H9 (cell line): ENCODE data around the gene GUCY2D. TPM values are rescaled to one million over a fixed set of nuclear protein-coding genes. Genes with fewer than 3 reads are reported as not detected.

Source experiments
- DNase-seq: peaks from one replicate; pipeline ENCODE4 v3.0.0-alpha.2; 2017
- H2AFZ ChIP-seq: one replicate; pipeline ENCODE4 v1.6.1; 2013; ENCODE audit warnings: mild to moderate bottlenecking, low read length, control low read depth, moderate library complexity
- H2AK5ac ChIP-seq: 2 replicates; pipeline ENCODE4 v1.6.1; 2013; ENCODE audit warnings: low read length, control low read depth, mixed read lengths; ENCODE audit not compliant: insufficient read length
- H2BK120ac ChIP-seq: one replicate; pipeline ENCODE4 v1.6.1; 2013; ENCODE audit warnings: low read depth, mild to moderate bottlenecking, low read length, control low read depth, inconsistent platforms; ENCODE audit not compliant: poor library complexity, severe bottlenecking
- H2BK12ac ChIP-seq: 2 replicates; pipeline ENCODE4 v1.6.1; 2013; ENCODE audit warnings: low read length, control low read depth, mixed read lengths, low read depth; ENCODE audit not compliant: insufficient read length
- H2BK15ac ChIP-seq: 2 replicates; pipeline ENCODE4 v1.6.1; 2013; ENCODE audit warnings: low read depth, low read length, control low read depth
- H2BK20ac ChIP-seq: one replicate; pipeline ENCODE4 v1.6.1; 2013; ENCODE audit warnings: low read depth, mild to moderate bottlenecking, low read length, control low read depth, inconsistent platforms; ENCODE audit not compliant: poor library complexity, severe bottlenecking
- H2BK5ac ChIP-seq: 2 replicates; pipeline ENCODE4 v1.6.1; 2013; ENCODE audit warnings: low read length, control low read depth, mixed read lengths; ENCODE audit not compliant: insufficient read length
- H3K14ac ChIP-seq: 2 replicates; pipeline ENCODE4 v1.6.1; 2013; ENCODE audit warnings: low read length, control low read depth; ENCODE audit not compliant: insufficient read depth
- H3K18ac ChIP-seq: 2 replicates; pipeline ENCODE4 v1.6.1; 2013; ENCODE audit warnings: low read depth, mild to moderate bottlenecking, mixed read lengths, low read length, control low read depth; ENCODE audit not compliant: insufficient read length
- H3K23ac ChIP-seq: 2 replicates; pipeline ENCODE4 v1.6.1; 2013; ENCODE audit warnings: low read length, control low read depth, mixed read lengths, low read depth; ENCODE audit not compliant: insufficient read length
- H3K23me2 ChIP-seq: 2 replicates; pipeline ENCODE4 v1.6.1; 2013; ENCODE audit warnings: low read depth, mild to moderate bottlenecking, mixed read lengths, low read length, control low read depth; ENCODE audit not compliant: insufficient read length, poor library complexity, severe bottlenecking
- H3K27ac ChIP-seq: 2 replicates; pipeline ENCODE4 v1.5.1; 2013; ENCODE audit warnings: low read length, control low read depth, mixed read lengths, low read depth; ENCODE audit not compliant: insufficient read length
- H3K27me3 ChIP-seq: 2 replicates; pipeline ENCODE4 v1.6.1; 2013; ENCODE audit warnings: low read length, control low read depth, inconsistent platforms; ENCODE audit not compliant: insufficient read depth
- H3K4ac ChIP-seq: 2 replicates; pipeline ENCODE4 v1.6.1; 2013; ENCODE audit warnings: low read depth, mild to moderate bottlenecking, control low read depth, inconsistent platforms, low read length, moderate library complexity
- H3K4me1 ChIP-seq: 2 replicates; pipeline ENCODE4 v1.6.1; 2013; ENCODE audit warnings: low read length, control low read depth, inconsistent platforms; ENCODE audit not compliant: insufficient read depth
- H3K4me2 ChIP-seq: 2 replicates; pipeline ENCODE4 v1.6.1; 2013; ENCODE audit warnings: low read length, control low read depth, mixed read lengths; ENCODE audit not compliant: insufficient read length, insufficient read depth
- H3K56ac ChIP-seq: 2 replicates; pipeline ENCODE4 v1.6.1; 2013; ENCODE audit warnings: low read depth, mild to moderate bottlenecking, mixed read lengths, low read length, control low read depth; ENCODE audit not compliant: insufficient read length
- H3K79me1 ChIP-seq: 2 replicates; pipeline ENCODE4 v1.6.1; 2013; ENCODE audit warnings: low read depth, mild to moderate bottlenecking, moderate library complexity, low read length, control low read depth, inconsistent platforms; ENCODE audit not compliant: insufficient read depth, poor library complexity, severe bottlenecking
- H3K79me2 ChIP-seq: 2 replicates; pipeline ENCODE4 v1.6.1; 2013; ENCODE audit warnings: low read length, control low read depth, inconsistent platforms; ENCODE audit not compliant: insufficient read depth
- H3K9ac ChIP-seq: 2 replicates; pipeline ENCODE4 v1.6.1; 2013; ENCODE audit warnings: low read length, control low read depth, mixed read lengths; ENCODE audit not compliant: insufficient read length; ENCODE audit errors: extremely low read depth
- H3K9me3 ChIP-seq: one replicate; pipeline ENCODE4 v1.6.1; 2013; ENCODE audit warnings: low read depth, low read length, inconsistent platforms; ENCODE audit not compliant: control insufficient read depth
- H3T11ph ChIP-seq: one replicate; pipeline ENCODE4 v1.6.1; 2013; ENCODE audit warnings: mild to moderate bottlenecking, low read length, control low read depth, inconsistent platforms
- H4K20me1 ChIP-seq: one replicate; pipeline ENCODE4 v1.6.1; 2013; ENCODE audit not compliant: control insufficient read depth, insufficient read length, insufficient read depth
- H4K5ac ChIP-seq: 2 replicates; pipeline ENCODE4 v1.6.1; 2013; ENCODE audit warnings: low read depth, mild to moderate bottlenecking, mixed read lengths, low read length, control low read depth; ENCODE audit not compliant: insufficient read length
- H4K8ac ChIP-seq: replicated peaks from 2 replicates; pipeline ENCODE4 v1.6.1; 2013; ENCODE audit warnings: low read length, control low read depth, mixed read lengths, low read depth; ENCODE audit not compliant: insufficient read length
- H4K91ac ChIP-seq: 2 replicates; pipeline ENCODE4 v1.6.1; 2013; ENCODE audit warnings: low read depth, mild to moderate bottlenecking, moderate library complexity, mixed read lengths, low read length, control low read depth; ENCODE audit not compliant: insufficient read length
- H3K27ac Mint-ChIP-seq, 3 experiments: 2 replicates in 2 of 3; 3 replicates in 1 of 3; pipeline ENCODE4 v1.8.0; 2020 to 2021; ENCODE audit warnings: mixed read lengths in 3 of 3, mild to moderate bottlenecking in 1 of 3, moderate library complexity in 1 of 3
- H3K27me3 Mint-ChIP-seq: 2 replicates; pipeline ENCODE4 v1.8.0; 2021; ENCODE audit warnings: low read depth, mild to moderate bottlenecking, moderate library complexity, mixed read lengths
- H3K36me3 Mint-ChIP-seq, 3 experiments: 2 replicates in 2 of 3; 3 replicates in 1 of 3; pipeline ENCODE4 v1.8.0; 2020 to 2021; ENCODE audit warnings: low read depth in 3 of 3, mixed read lengths in 3 of 3; ENCODE audit not compliant: insufficient read depth in 1 of 3
- H3K4me1 Mint-ChIP-seq, 2 experiments: 2 replicates each; pipeline ENCODE4 v1.8.0; 2020; ENCODE audit warnings: mixed read lengths in 2 of 2
- H3K4me3 Mint-ChIP-seq, 2 experiments: 2 replicates in 1 of 2; 3 replicates in 1 of 2; pipeline ENCODE4 v1.8.0; 2020 to 2021; ENCODE audit warnings: mild to moderate bottlenecking in 2 of 2, mixed read lengths in 2 of 2, moderate library complexity in 1 of 2
- H3K9me3 Mint-ChIP-seq, 2 experiments: 2 replicates in 1 of 2; 3 replicates in 1 of 2; pipeline ENCODE4 v1.8.0; 2020; ENCODE audit warnings: mild to moderate bottlenecking in 2 of 2, mixed read lengths in 2 of 2, moderate library complexity in 1 of 2
- CTCF ChIP-seq: fragments of 200-600 bp; sonication (generic); conservative IDR thresholded peaks from 3 replicates; pipeline ENCODE4 v1.8.0; 2021; ENCODE audit warnings: antibody characterized with exemption, mild to moderate bottlenecking
- WGBS: extraction: QIAGEN DNeasy Blood & Tissue Kit; methylation state at CpG from one replicate; pipeline ENCODE4 v1.1.7; 2013; ENCODE audit warnings: missing lambda C conversion rate, low lambda C conversion rate, mixed read lengths; ENCODE audit not compliant: insufficient read length; ENCODE audit errors: extremely low coverage; 5-methylcytosine and 5-hydroxymethylcytosine counted together
- total RNA-seq: library from RNA; stranded (reverse); gene quantifications from 2 replicates; pipeline ENCODE4 v1.2.1, GENCODE V29; 2021

Gene GUCY2D
- total RNA-seq, 1 experiment from 2014 or later, result 0.15 TPM

GRCh38 chr17:8006836-8007680, 4.6 kb downstream of the GUCY2D start:
- H3K18ac ChIP-seq, result no peak overlapping the region
- no peak overlapping the region for H3K4ac ChIP-seq
- H3K23ac ChIP-seq, result no peak overlapping the region
- no peak overlapping the region for H2BK12ac ChIP-seq
- no peak overlapping the region for H2BK20ac ChIP-seq
- no peaks in the 10 kb centered on the region for H3K79me1 ChIP-seq
- TF ChIP-seq CTCF, result no peak
- Mint-ChIP-seq H3K9me3 (no peaks in the 10 kb centered on the region; a peak in 1 of 5 replicates), H3K4me1 (peaks cover 12 to 15% of the 10 kb centered on the region in 2 experiments), H3K36me3 (no peaks in the 10 kb centered on the region), H3K27me3 (peaks cover 26% of the 10 kb centered on the region), H3K27ac (no peak overlapping the region; a peak in 2 of 7 replicates), H3K4me3 (no peak overlapping the region)
- no peak overlapping the region for H4K91ac ChIP-seq
- no peaks in the 10 kb centered on the region; the same call in 1 of the 2 replicates for H3K4me1 ChIP-seq
- H3K4me2 ChIP-seq, result no peak overlapping the region
- no peaks in the 10 kb centered on the region for H4K20me1 ChIP-seq
- no peaks in the 10 kb centered on the region for H3K9me3 ChIP-seq
- H2BK5ac ChIP-seq, result no peak overlapping the region
- peak; percentile 30 for DNase-seq
- no peak overlapping the region for H2BK15ac ChIP-seq
- H3K27ac ChIP-seq, result no peak overlapping the region
- no CpG with 5 or more reads among the region's 14 CpGs for WGBS
- no peak overlapping the region for H2BK120ac ChIP-seq
- H2AK5ac ChIP-seq, result no peak overlapping the region
- no peak overlapping the region for H4K5ac ChIP-seq
- H3K79me2 ChIP-seq, result no peaks in the 10 kb centered on the region
- H3K23me2 ChIP-seq, result no peaks in the 10 kb centered on the region
- H3K9ac ChIP-seq, result no peak overlapping the region
- H3K27me3 ChIP-seq, result peaks cover 5% of the 10 kb centered on the region; the same call in 1 of the 2 replicates
- H4K8ac ChIP-seq, result no peak overlapping the region
- H3K56ac ChIP-seq, result no peak overlapping the region
- no peak overlapping the region for H3T11ph ChIP-seq
- no peak overlapping the region for H2AFZ ChIP-seq
- H3K14ac ChIP-seq, result no peak overlapping the region
